ENCODE measurements around the gene RFWD3.

The RFWD3 gene

GRCh38 chr16:74577882-74578366 lies 88.8 kb downstream of the RFWD3 start:
- no peak for DNase-seq

DNA sequence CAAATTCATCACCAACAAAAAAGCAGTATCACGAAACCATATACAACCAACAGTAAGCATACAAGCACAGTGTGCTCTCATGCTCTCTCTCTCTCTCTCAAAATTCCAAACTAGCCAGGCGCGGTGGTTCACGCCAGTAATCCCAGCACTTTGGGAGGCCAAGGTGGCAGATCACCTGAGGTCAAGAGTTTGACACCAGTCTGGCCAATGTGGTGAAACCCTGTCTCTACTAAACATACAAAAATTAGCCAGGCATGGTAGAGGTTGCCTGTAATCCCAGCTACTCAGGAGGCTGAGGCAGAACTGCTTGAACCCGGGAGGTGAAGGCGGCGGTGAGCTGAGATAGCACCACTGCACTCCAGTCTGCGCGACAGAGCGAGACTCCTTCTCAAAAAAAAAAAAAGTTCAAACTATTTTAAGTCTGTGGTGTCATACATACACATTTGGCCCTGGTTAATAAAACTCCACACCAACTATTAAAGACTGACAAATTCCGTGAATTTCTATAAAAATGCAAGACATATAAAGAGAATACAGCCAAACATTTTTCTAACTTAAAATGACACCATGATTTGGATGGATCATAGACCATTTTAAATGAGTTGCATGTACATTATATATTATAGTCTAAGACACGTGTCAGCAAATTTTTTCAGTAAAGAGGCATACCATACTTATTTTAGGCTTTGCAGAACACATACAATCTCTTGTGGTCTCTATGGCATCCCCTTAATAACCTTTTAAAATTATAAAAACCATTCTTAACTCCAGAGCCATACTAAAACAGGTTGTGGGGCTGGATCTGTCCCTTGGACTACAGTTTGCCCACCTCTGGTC lies 90.7 kb downstream of the RFWD3 start:
- no peak for DNase-seq

GRCh38 chr16:74575175-74575806 lies 91.4 kb downstream of the RFWD3 start:
- no peak for DNase-seq

GRCh38 chr16:74574146-74574545 lies 92.5 kb downstream of the RFWD3 start:
- no peak for DNase-seq

DNA sequence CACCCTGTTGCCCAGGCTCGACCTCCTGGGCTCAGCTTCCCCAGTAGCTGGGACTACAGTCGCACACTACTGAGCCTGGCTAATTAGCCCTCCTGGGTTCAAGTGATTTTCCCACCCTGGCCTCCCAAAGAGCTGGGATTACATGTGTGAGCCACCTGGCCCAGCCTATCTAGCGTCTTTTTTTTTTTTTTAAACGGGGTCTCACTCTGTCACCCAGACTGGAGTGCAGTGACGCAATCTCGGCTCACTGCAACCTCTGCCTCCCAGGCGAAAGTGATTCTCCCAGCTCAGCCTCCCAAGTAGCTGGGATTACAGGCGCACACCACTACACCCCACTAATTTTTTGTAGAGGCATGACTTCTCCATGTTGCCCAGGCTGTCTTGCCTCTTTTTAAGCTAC lies 93.1 kb downstream of the RFWD3 start:
- DNase-seq: no peak
